Measurements from ENCODE around the gene SLC39A8. TPM values are rescaled to one million over a fixed set of nuclear protein-coding genes. Genes with fewer than 3 reads are reported as not detected.

SLC39A8 gene
- total RNA-seq, 2 donors from 2014 or later, result 5.1 to 12.1 TPM

DNA sequence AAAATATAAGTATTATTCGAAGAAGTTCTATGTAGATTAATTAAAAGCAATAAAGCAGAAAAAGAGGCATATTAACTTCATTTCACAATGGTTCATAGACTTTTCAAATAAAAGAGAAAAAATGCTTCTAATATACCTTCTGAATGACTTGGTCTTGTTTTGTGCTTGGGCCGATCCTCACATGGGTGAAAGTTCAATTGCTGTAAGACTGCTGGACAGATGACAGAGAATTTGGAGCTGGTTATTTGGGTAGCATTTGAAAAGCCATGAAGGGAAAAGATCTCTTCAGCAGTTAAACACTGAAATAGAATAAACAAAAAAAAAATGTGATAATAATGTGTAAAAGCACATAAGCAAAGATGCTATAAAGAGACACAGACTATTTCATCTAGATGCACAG lies 29.8 kb downstream of the SLC39A8 start:
- DNase-seq (ENCODE audit: low spot score) (no peak), ATAC-seq (ENCODE audit: insufficient number of reproducible peaks, low FRiP score, low read depth) (no peak)
- Histone ChIP-seq H3K27me3 (replicated peaks; ENCODE audit: insufficient read depth) (no peaks in the 10 kb centered on the region), H3K36me3 (no peaks in the 10 kb centered on the region), H3K9me3 (no peaks in the 10 kb centered on the region), H3K4me1 (ENCODE audit: control insufficient read depth in 1 of 2, low read depth in 2 of 2) (no peaks in the 10 kb centered on the region), H3K4me3 (no peak overlapping the region), H3K27ac (no peak overlapping the region)
- TF ChIP-seq, protein P1, sequence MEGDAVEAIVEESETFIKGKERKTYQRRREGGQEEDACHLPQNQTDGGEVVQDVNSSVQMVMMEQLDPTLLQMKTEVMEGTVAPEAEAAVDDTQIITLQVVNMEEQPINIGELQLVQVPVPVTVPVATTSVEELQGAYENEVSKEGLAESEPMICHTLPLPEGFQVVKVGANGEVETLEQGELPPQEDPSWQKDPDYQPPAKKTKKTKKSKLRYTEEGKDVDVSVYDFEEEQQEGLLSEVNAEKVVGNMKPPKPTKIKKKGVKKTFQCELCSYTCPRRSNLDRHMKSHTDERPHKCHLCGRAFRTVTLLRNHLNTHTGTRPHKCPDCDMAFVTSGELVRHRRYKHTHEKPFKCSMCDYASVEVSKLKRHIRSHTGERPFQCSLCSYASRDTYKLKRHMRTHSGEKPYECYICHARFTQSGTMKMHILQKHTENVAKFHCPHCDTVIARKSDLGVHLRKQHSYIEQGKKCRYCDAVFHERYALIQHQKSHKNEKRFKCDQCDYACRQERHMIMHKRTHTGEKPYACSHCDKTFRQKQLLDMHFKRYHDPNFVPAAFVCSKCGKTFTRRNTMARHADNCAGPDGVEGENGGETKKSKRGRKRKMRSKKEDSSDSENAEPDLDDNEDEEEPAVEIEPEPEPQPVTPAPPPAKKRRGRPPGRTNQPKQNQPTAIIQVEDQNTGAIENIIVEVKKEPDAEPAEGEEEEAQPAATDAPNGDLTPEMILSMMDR (IDR thresholded peaks at IDR 0.05), result no peak

DNA sequence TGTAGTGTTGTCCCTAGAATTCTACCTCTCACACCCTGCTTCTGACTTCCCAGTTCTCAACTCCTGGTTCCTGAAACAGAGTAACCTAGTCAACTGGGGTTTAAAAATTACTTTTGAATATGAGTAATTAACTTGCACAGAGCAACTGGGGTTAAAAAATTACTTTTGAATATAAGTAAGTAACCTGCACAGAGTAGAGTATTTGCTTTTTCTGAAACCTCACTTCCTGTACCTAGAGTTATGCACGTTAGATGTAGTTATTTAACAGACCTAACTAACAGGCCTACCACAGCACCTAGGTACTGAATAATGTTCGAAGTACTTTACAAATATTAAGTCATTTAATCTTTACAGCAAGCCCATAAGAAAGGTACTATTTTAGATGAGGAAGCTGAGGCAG lies 32.9 kb downstream of the SLC39A8 start:
- ATAC-seq (ENCODE audit: insufficient number of reproducible peaks, low FRiP score, low read depth), result no peak

DNA sequence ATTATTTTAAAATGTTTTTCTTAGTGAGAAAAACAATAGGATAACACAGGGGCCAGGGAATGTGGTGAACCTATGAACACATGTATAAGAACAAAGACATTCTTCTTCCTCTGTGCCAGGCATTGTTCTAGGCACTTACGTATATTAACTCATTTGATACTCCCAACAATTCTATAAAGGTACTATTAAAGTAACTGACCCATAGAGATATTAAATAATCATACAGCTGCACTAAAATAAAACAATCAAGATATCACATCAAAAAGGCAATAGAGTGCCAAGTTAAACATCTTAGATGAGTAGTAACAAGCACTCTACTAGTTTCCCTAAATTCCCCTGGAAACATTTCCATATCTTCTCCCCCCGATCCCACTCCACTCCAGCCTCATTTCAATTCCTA lies 33.4 kb downstream of the SLC39A8 start:
- ATAC-seq (ENCODE audit: insufficient number of reproducible peaks, low FRiP score, low read depth) (no peak), DNase-seq (ENCODE audit: low spot score) (no peak)
- no peaks in the 10 kb centered on the region for H3K36me3 ChIP-seq
- TF ChIP-seq, protein P1 (IDR thresholded peaks at IDR 0.05), result no peak
- no peaks in the 10 kb centered on the region for H3K27me3 ChIP-seq (replicated peaks; ENCODE audit: insufficient read depth)
- H3K9me3 ChIP-seq, result no peaks in the 10 kb centered on the region
- no peak overlapping the region for H3K27ac ChIP-seq
- H3K4me1 ChIP-seq (ENCODE audit: control insufficient read depth in 1 of 2, low read depth in 2 of 2), result no peaks in the 10 kb centered on the region
- H3K4me3 ChIP-seq, result no peak overlapping the region

More for the DNA sequence above, 32.9 kb downstream of the SLC39A8 start:
- Histone ChIP-seq H3K27ac (no peak overlapping the region), H3K27me3 (replicated peaks; ENCODE audit: insufficient read depth) (no peaks in the 10 kb centered on the region), H3K4me3 (no peak overlapping the region), H3K4me1 (ENCODE audit: control insufficient read depth in 1 of 2, low read depth in 2 of 2) (no peaks in the 10 kb centered on the region), H3K9me3 (no peaks in the 10 kb centered on the region), H3K36me3 (no peaks in the 10 kb centered on the region)
- TF ChIP-seq, protein P1 (IDR thresholded peaks at IDR 0.05), result no peak
- DNase-seq (ENCODE audit: low spot score), result no peak

DNA sequence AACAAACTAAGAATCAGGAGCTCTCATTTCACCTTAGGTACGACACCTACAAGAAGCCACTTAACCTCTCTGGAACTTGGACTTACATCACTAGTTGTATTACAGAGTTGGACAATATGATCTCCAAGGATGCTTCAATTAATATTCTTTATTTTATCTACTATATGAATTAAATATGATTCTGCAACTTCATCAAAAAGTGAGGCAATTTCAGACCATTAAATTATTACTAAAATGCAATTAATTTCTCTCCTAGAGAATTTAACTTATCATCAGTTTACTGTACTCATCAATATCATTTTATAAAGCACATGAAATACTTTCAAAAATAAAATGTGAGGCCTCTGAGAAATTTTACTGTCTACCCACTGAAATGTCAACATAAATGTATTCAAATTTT lies 33.9 kb downstream of the SLC39A8 start:
- TF ChIP-seq, protein P1 (IDR thresholded peaks at IDR 0.05), result no peak
- no peaks in the 10 kb centered on the region for H3K9me3 ChIP-seq
- no peak for ATAC-seq (ENCODE audit: insufficient number of reproducible peaks, low FRiP score, low read depth)
- H3K4me1 ChIP-seq (ENCODE audit: control insufficient read depth in 1 of 2, low read depth in 2 of 2), result no peaks in the 10 kb centered on the region
- no peak overlapping the region for H3K4me3 ChIP-seq
- no peak for DNase-seq (ENCODE audit: low spot score)
- no peak overlapping the region for H3K27ac ChIP-seq
- H3K36me3 ChIP-seq, result no peaks in the 10 kb centered on the region
- H3K27me3 ChIP-seq (replicated peaks; ENCODE audit: insufficient read depth), result no peaks in the 10 kb centered on the region

DNA sequence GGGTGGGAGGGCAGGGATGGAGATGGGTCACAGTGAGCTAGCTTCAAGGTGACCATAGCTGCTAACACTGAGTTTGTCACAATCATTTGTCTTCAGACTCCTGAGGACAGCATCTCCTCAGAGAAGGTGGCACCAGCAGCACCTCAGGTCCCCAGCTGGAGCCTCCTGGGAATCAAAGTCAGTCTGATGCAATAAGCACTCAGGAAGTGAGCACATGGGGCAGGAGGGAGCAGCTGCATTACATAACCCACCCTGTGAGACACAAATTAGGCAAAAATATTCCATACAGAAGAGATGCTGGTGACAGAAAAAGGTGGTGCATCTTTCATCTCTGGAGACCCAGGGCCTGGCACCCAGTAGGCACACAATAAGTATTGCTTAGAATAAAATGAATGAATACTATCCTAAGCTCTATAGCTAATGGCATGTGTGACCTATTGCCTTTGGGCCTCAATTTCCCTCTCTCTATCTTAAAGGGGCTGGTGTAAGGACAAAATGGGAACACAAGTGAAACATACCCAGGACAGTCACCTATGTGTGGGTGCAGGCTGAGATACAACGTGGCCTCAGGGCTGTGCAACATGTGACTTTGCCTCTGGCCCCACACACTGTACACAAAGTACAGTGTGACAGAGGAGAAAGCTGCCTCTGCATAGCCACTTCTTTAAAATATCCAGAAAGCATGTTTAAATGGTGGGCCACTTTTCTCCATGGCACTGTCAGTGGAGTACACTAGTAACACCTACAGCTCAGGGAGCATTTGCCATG lies 37.1 kb downstream of the SLC39A8 start:
- no peaks in the 10 kb centered on the region for H3K27me3 ChIP-seq (replicated peaks; ENCODE audit: insufficient read depth)
- no peaks in the 10 kb centered on the region for H3K9me3 ChIP-seq
- no peaks in the 10 kb centered on the region for H3K4me1 ChIP-seq (ENCODE audit: control insufficient read depth in 1 of 2, low read depth in 2 of 2)
- TF ChIP-seq, protein P1 (IDR thresholded peaks at IDR 0.05), result no peak
- H3K4me3 ChIP-seq, result no peak overlapping the region
- ATAC-seq (ENCODE audit: insufficient number of reproducible peaks, low FRiP score, low read depth) (no peak), DNase-seq (ENCODE audit: low spot score) (no peak)
- no peak overlapping the region for H3K27ac ChIP-seq
- H3K36me3 ChIP-seq, result no peaks in the 10 kb centered on the region
